Caco-2 (cell line): Measurements from ENCODE around the gene TMEM235. TPM values are rescaled to one million over a fixed set of nuclear protein-coding genes. Genes with fewer than 3 reads are reported as not detected.

ENCODE experiments used
- BruUV-seq: library from RNA; stranded (reverse); fragments of 400-500 nt; replicated peaks from 2 replicates; lab custom pipeline; 2021; lab: Mats Ljungman, UMichigan
- CTCF ChIA-PET: fragments of 300-600 bp; sonication (Branson Sonifier 250); formaldehyde crosslinking; loops from one replicate; lab custom pipeline; 2022; ENCODE audit warnings: antibody characterized with exemption; lab: Charles Lee
- POLR2A ChIA-PET: fragments of 300-600 bp; sonication (Branson Sonifier 250); formaldehyde crosslinking; loops from one replicate; lab custom pipeline; 2022; ENCODE audit warnings: antibody characterized with exemption; lab: Charles Lee
- DNase-seq, 2 experiments: peaks; one replicate each; pipeline versions ENCODE4 v3.0.0 to v3.0.0-alpha.2; 2020 to 2022
- H3K27me3 ChIP-seq: replicated peaks from 2 replicates; pipeline ENCODE4 v1.6.0; 2011; ENCODE audit warnings: low read length; ENCODE audit not compliant: control insufficient read depth, insufficient read depth
- H3K36me3 ChIP-seq: 2 replicates; pipeline ENCODE4 v1.5.1; 2011; ENCODE audit warnings: low read length; ENCODE audit not compliant: control insufficient read depth, insufficient read depth
- H3K4me1 ChIP-seq: fragments of 250-450 bp; sonication (Bioruptor Pico); 2 replicates; pipeline ENCODE4 v1.5.1; 2020; ENCODE audit warnings: mild to moderate bottlenecking
- H3K4me3 ChIP-seq: 2 replicates; pipeline ENCODE4 v1.5.1; 2011; ENCODE audit warnings: low read depth, mild to moderate bottlenecking, control low read depth, low read length
- H3K9me3 ChIP-seq: fragments of 250-450 bp; sonication (Bioruptor Pico); 2 replicates; pipeline ENCODE4 v1.5.1; 2020; ENCODE audit warnings: mild to moderate bottlenecking, moderate library complexity
- H3K27ac Mint-ChIP-seq: one replicate; pipeline ENCODE4 v1.8.0; 2022; ENCODE audit warnings: mixed read lengths; ENCODE audit not compliant: unreplicated experiment
- H3K27me3 Mint-ChIP-seq: one replicate; pipeline ENCODE4 v1.8.0; 2022; ENCODE audit warnings: mixed read lengths; ENCODE audit not compliant: insufficient read depth, unreplicated experiment
- H3K36me3 Mint-ChIP-seq: one replicate; pipeline ENCODE4 v1.8.0; 2022; ENCODE audit warnings: mild to moderate bottlenecking, mixed read lengths; ENCODE audit not compliant: insufficient read depth, unreplicated experiment
- H3K4me1 Mint-ChIP-seq: one replicate; pipeline ENCODE4 v1.8.0; 2022; ENCODE audit warnings: low read depth, mixed read lengths; ENCODE audit not compliant: unreplicated experiment
- H3K4me3 Mint-ChIP-seq: one replicate; pipeline ENCODE4 v1.8.0; 2022; ENCODE audit warnings: mild to moderate bottlenecking, moderate library complexity, mixed read lengths; ENCODE audit not compliant: unreplicated experiment
- H3K9me3 Mint-ChIP-seq: one replicate; pipeline ENCODE4 v1.8.0; 2022; ENCODE audit warnings: mixed read lengths; ENCODE audit not compliant: unreplicated experiment
- CTCF ChIP-seq, 2 experiments: fragments of 200-600 bp in 1 of 2; IDR thresholded peaks; 1 replicate in 1 of 2; 2 replicates in 1 of 2; pipeline versions ENCODE4 v1.5.1 to v1.8.0; 2011 to 2022; ENCODE audit warnings: antibody characterized with exemption in 1 of 2, control low read depth in 1 of 2, inconsistent platforms in 1 of 2, low read depth in 1 of 2, low read length in 1 of 2, mild to moderate bottlenecking in 1 of 2, moderate library complexity in 1 of 2; ENCODE audit not compliant: insufficient read depth in 1 of 2, severe bottlenecking in 1 of 2, unreplicated experiment in 1 of 2
- intact Hi-C: fragments of 100-400 bp; cut with micrococcal nuclease; formaldehyde crosslinking; loops from one replicate; pipeline ENCODE4 v1.10.0; 2022; ENCODE audit not compliant: unreplicated experiment
- total RNA-seq: library from RNA; stranded (reverse); gene quantifications from 2 replicates; pipeline ENCODE4 v1.2.3, GENCODE V29; 2022

Gene TMEM235
- total RNA-seq, 1 experiment from 2014 or later: not detected

- POLR2A ChIA-PET: interaction anchor here (0.5 kb wide), 1 partner anchor 497 kb away, joined by 3 read pairs; no protein-coding TSS in a partner anchor
- no peaks in the 10 kb centered on the region for H3K9me3 ChIP-seq
- no peak overlapping the region for H3K27ac Mint-ChIP-seq
These were observed 7.0 kb upstream of the TMEM235 start for GRCh38 chr17:78224231-78225087.

GRCh38 chr17:78225088-78225865 is 6.2 kb upstream of the TMEM235 start:
- no peak overlapping the region for H3K4me3 Mint-ChIP-seq
- H3K27ac Mint-ChIP-seq: no peak overlapping the region
- no peaks in the 10 kb centered on the region for H3K4me1 ChIP-seq
- H3K9me3 Mint-ChIP-seq: no peaks in the 10 kb centered on the region
- no peak for TF ChIP-seq CTCF (IDR thresholded peaks at IDR 0.05; ENCODE audit: insufficient read depth in 1 of 2, low read depth in 1 of 2, low read length in 1 of 2, severe bottlenecking in 1 of 2, unreplicated experiment in 1 of 2)
- no peaks in the 10 kb centered on the region for H3K27me3 Mint-ChIP-seq
- no peaks in the 10 kb centered on the region for H3K9me3 ChIP-seq
- H3K27me3 ChIP-seq: no peaks in the 10 kb centered on the region
- BruUV-seq: no TSS peak
- no peak for DNase-seq
- no peaks in the 10 kb centered on the region for H3K36me3 ChIP-seq
- no peaks in the 10 kb centered on the region for H3K4me1 Mint-ChIP-seq
- intact Hi-C loops: no loop called here
- H3K4me3 ChIP-seq: no peak overlapping the region
- ChIA-PET CTCF (interaction anchor here (1.4 to 1.6 kb wide), 2 partner anchors 26 to 38 kb away, joined by 3 read pairs; partner anchors contain the start of genes AFMID and TK1), POLR2A (interaction anchor here (0.5 kb wide), 1 partner anchor 497 kb away, joined by 3 read pairs; no protein-coding TSS in a partner anchor)
- H3K36me3 Mint-ChIP-seq: peaks cover 44% of the 10 kb centered on the region

More at GRCh38 chr17:78224231-78225087, 7.0 kb upstream of the TMEM235 start:
- intact Hi-C loops: no loop called here
- Mint-ChIP-seq H3K36me3 (peaks cover 52% of the 10 kb centered on the region), H3K4me1 (no peaks in the 10 kb centered on the region), H3K9me3 (no peaks in the 10 kb centered on the region), H3K4me3 (no peak overlapping the region), H3K27me3 (no peaks in the 10 kb centered on the region)
- Histone ChIP-seq H3K27me3 (no peaks in the 10 kb centered on the region), H3K4me1 (no peaks in the 10 kb centered on the region), H3K4me3 (no peak overlapping the region), H3K36me3 (no peaks in the 10 kb centered on the region)
- CTCF ChIA-PET: interaction anchor here (1.4 to 1.6 kb wide), 2 partner anchors 26 to 38 kb away, joined by 3 read pairs; partner anchors contain the start of genes AFMID and TK1
- TF ChIP-seq CTCF (IDR thresholded peaks at IDR 0.05; ENCODE audit: insufficient read depth in 1 of 2, low read depth in 1 of 2, low read length in 1 of 2, severe bottlenecking in 1 of 2, unreplicated experiment in 1 of 2): no peak
- no TSS peak for BruUV-seq
- no peak for DNase-seq
